ENCODE results near the gene PERCC1. TPM values are rescaled to one million over a fixed set of nuclear protein-coding genes. Genes with fewer than 3 reads are reported as not detected.
A peak's percentile ranks its signal among the peaks of the same experiment; 100 is the strongest.

The PERCC1 gene
- total and polyA plus RNA-seq, 9 of the 15 experiments (the other 6 are each of a cell fraction or from before 2014, with no cell fraction given), result not detected

- TF ChIP-seq TEAD1 (CRISPR knock-in tag; IDR thresholded peaks at IDR 0.05) (peak; percentile 48 to 70; a peak in 3 of 4 replicates), ZBTB9 (CRISPR knock-in tag; IDR thresholded peaks at IDR 0.05) (peak; percentile 4; the same call in 1 of the 2 replicates), FOXA3 (CRISPR knock-in tag; conservative IDR thresholded peaks at IDR 0.05 in 1 of 2, IDR thresholded peaks at IDR 0.05 in 1 of 2) (peak in 1 of 2 experiments; percentile 72; a peak in 1 of 4 replicates), ZNF395 (CRISPR knock-in tag; IDR thresholded peaks at IDR 0.05) (peak; percentile 72), TAF7 (tag; IDR thresholded peaks at IDR 0.05) (no peak), ZNF740 (CRISPR knock-in tag; IDR thresholded peaks at IDR 0.05) (peak; percentile 62; the same call in 1 of the 2 replicates), ZNF740 (tag; IDR thresholded peaks at IDR 0.05) (no peak), POLR2A (conservative IDR thresholded peaks at IDR 0.05) (peak; percentile 88), RB1 (IDR thresholded peaks at IDR 0.05; ENCODE audit: low read depth) (peak; percentile 82; the same call in 1 of the 2 replicates), ZNF274 (IDR thresholded peaks at IDR 0.05; ENCODE audit: borderline replicate concordance, low read depth, low read length) (no peak), TAF9B (IDR thresholded peaks at IDR 0.05; ENCODE audit: partially characterized antibody) (no peak), ZNF699 (CRISPR knock-in tag; IDR thresholded peaks at IDR 0.05; ENCODE audit: insufficient replicate concordance) (no peak), SAP30 (IDR thresholded peaks at IDR 0.05; ENCODE audit: borderline replicate concordance, insufficient read depth, low read depth, low read length, poor library complexity, severe bottlenecking) (peak; percentile 90), ZNF583 (CRISPR knock-in tag; IDR thresholded peaks at IDR 0.05) (0 out of 2 replicates have a peak, but pooled peaks have one; percentile 43), SUPT5H (IDR thresholded peaks at IDR 0.05) (peak; percentile 80), POLR2G (IDR thresholded peaks at IDR 0.05; ENCODE audit: low read depth, low read length) (peak; percentile 96), ZNF668 (CRISPR knock-in tag; IDR thresholded peaks at IDR 0.05) (no peak), HCFC1 (IDR thresholded peaks at IDR 0.05; ENCODE audit: low read depth, low read length) (peak; percentile 72), SRSF1 (IDR thresholded peaks at IDR 0.05; ENCODE audit: low read depth, low read length) (no peak), RNF2 (IDR thresholded peaks at IDR 0.05) (peak; percentile 76), ZFX (CRISPR knock-in tag; IDR thresholded peaks at IDR 0.05) (peak; percentile 98), SNIP1 (IDR thresholded peaks at IDR 0.05; ENCODE audit: low read depth) (no peak), ZNF639 (CRISPR knock-in tag; conservative IDR thresholded peaks at IDR 0.05 in 1 of 2, IDR thresholded peaks at IDR 0.05 in 1 of 2) (peak in 1 of 2 experiments; percentile 96; a peak in 2 of 4 replicates), ZNF239 (CRISPR knock-in tag; IDR thresholded peaks at IDR 0.05) (no peak)
Measured at GRCh38 chr16:1474796-1475551, 44.1 kb downstream of the PERCC1 start, which contains the start of gene CLCN7 (continued).

All from K562 (cell line).